ENCODE data around the gene PRXL2A. TPM values are rescaled to one million over a fixed set of nuclear protein-coding genes. Genes with fewer than 3 reads are reported as not detected.

The PRXL2A gene
- total RNA-seq, 6 experiments from 2014 or later, result 0.15 to 0.52 (median 0.28) TPM; not detected in 3

GRCh38 chr10:80484243-80484642 lies 75.9 kb downstream of the PRXL2A start:
- Mint-ChIP-seq H3K4me1 (ENCODE audit: low read depth) (peaks cover 44% of the 10 kb centered on the region), H3K4me3 (no peak overlapping the region), H3K9me3 (0 out of 2 replicates have a peak, but pooled peaks cover 3% of the 10 kb centered on the region), H3K27me3 (ENCODE audit: insufficient read depth) (no peaks in the 10 kb centered on the region), H3K36me3 (ENCODE audit: low read depth) (peaks cover 19% of the 10 kb centered on the region), H3K27ac (no peak overlapping the region)
- no peak for TF ChIP-seq CTCF (IDR thresholded peaks at IDR 0.05)
- DNase-seq, result no peak

GRCh38 chr10:80484676-80485075 lies 76.3 kb downstream of the PRXL2A start:
- H3K4me3 Mint-ChIP-seq, result no peak overlapping the region
- H3K27ac Mint-ChIP-seq, result peak overlapping the region; percentile 2; the same call in 1 of the 2 replicates
- H3K27me3 Mint-ChIP-seq (ENCODE audit: insufficient read depth), result no peaks in the 10 kb centered on the region
- H3K4me1 Mint-ChIP-seq (ENCODE audit: low read depth), result peaks cover 46% of the 10 kb centered on the region
- TF ChIP-seq CTCF (IDR thresholded peaks at IDR 0.05), result no peak
- 0 out of 2 replicates have a peak, but pooled peaks cover 3% of the 10 kb centered on the region for H3K9me3 Mint-ChIP-seq
- peaks cover 23% of the 10 kb centered on the region for H3K36me3 Mint-ChIP-seq (ENCODE audit: low read depth)
- DNase-seq, result no peak

- Mint-ChIP-seq H3K27ac (peak overlapping the region; percentile 2; the same call in 1 of the 2 replicates), H3K4me3 (no peak overlapping the region), H3K9me3 (0 out of 2 replicates have a peak, but pooled peaks cover under 1% of the 10 kb centered on the region), H3K4me1 (ENCODE audit: low read depth) (peaks cover 52% of the 10 kb centered on the region), H3K36me3 (ENCODE audit: low read depth) (peaks cover 26% of the 10 kb centered on the region), H3K27me3 (ENCODE audit: insufficient read depth) (no peaks in the 10 kb centered on the region)
- no peak for DNase-seq
- TF ChIP-seq CTCF (IDR thresholded peaks at IDR 0.05), result no peak
These were observed 77.0 kb downstream of the PRXL2A start for GRCh38 chr10:80485076-80485945.

- Mint-ChIP-seq H3K4me3 (no peak overlapping the region), H3K4me1 (ENCODE audit: low read depth) (peaks cover 55% of the 10 kb centered on the region)
These were observed 77.8 kb downstream of the PRXL2A start for GRCh38 chr10:80485946-80486764.

More at GRCh38 chr10:80485946-80486764, 77.8 kb downstream of the PRXL2A start:
- Mint-ChIP-seq H3K36me3 (ENCODE audit: low read depth) (peaks cover 24% of the 10 kb centered on the region), H3K27ac (0 out of 2 replicates have a peak overlapping the region, but pooled peaks have one; percentile 7), H3K27me3 (ENCODE audit: insufficient read depth) (0 out of 2 replicates have a peak, but pooled peaks cover 1% of the 10 kb centered on the region), H3K9me3 (no peaks in the 10 kb centered on the region)
- no peak for DNase-seq
- TF ChIP-seq CTCF (IDR thresholded peaks at IDR 0.05), result no peak

Other genes with a start within 250 kb of the PRXL2A start
- gene ANXA11, start 203.0 kb upstream of the PRXL2A start, total RNA-seq (2021; fragmentation: NEBNext Ultra II Directional; extraction: Animal tissue kit (Norgen Biotek cat#: 25700)), result 100 to 1,000 TPM; 253 to 361 (median 336) TPM
- gene MAT1A, start 118.9 kb upstream of the PRXL2A start, total RNA-seq (2021; fragmentation: NEBNext Ultra II Directional; extraction: Animal tissue kit (Norgen Biotek cat#: 25700)), result not detected
- not detected for gene DYDC1, start 51.8 kb upstream of the PRXL2A start, total RNA-seq (2021; fragmentation: NEBNext Ultra II Directional; extraction: Animal tissue kit (Norgen Biotek cat#: 25700))
- gene DYDC2, start 51.8 kb upstream of the PRXL2A start, total RNA-seq (2021; fragmentation: NEBNext Ultra II Directional; extraction: Animal tissue kit (Norgen Biotek cat#: 25700)), result not detected
- gene TSPAN14, start 45.8 kb downstream of the PRXL2A start, total RNA-seq (2021; fragmentation: NEBNext Ultra II Directional; extraction: Animal tissue kit (Norgen Biotek cat#: 25700)), result 10 to 100 TPM; 72.9 to 96.2 (median 84.5) TPM
- not detected for gene SH2D4B, start 129.4 kb downstream of the PRXL2A start, total RNA-seq (2021; fragmentation: NEBNext Ultra II Directional; extraction: Animal tissue kit (Norgen Biotek cat#: 25700))

Data from HFFc6 (cell line).